HG02610 (cell line): ENCODE data around the gene CHRNA1.
"Not testable (repeated sequence)": the region's sequence is repeated elsewhere in the genome, so short reads cannot be mapped to it uniquely, and the experiment has no call there.

Experiments used
- ATAC-seq: cut with Tn5 transposase; IDR thresholded peaks from one replicate; pipeline ENCODE4 v1.9.1; 2021; ENCODE audit warnings: mild to moderate bottlenecking, moderate library complexity; ENCODE audit not compliant: unreplicated experiment

The CHRNA1 gene

GRCh38 chr2:174718591-174718990 lies 45.7 kb downstream of the CHRNA1 start:
- ATAC-seq, result no peak

- ATAC-seq, result no peak
Observed at GRCh38 chr2:174717916-174718315, 46.4 kb downstream of the CHRNA1 start.

- no peak for ATAC-seq
Observed at GRCh38 chr2:174717273-174717672, 47.0 kb downstream of the CHRNA1 start.

- no peak for ATAC-seq
Observed at GRCh38 chr2:174716785-174717184, 47.5 kb downstream of the CHRNA1 start.

GRCh38 chr2:174713686-174714085 lies 50.6 kb downstream of the CHRNA1 start:
- no peak for ATAC-seq

GRCh38 chr2:174711206-174711605 lies 53.1 kb downstream of the CHRNA1 start:
- ATAC-seq, result no peak

- not testable (repeated sequence) for ATAC-seq
Observed at GRCh38 chr2:174709416-174710004, 54.8 kb downstream of the CHRNA1 start.

GRCh38 chr2:174708713-174709112 lies 55.6 kb downstream of the CHRNA1 start:
- no peak for ATAC-seq

GRCh38 chr2:174705321-174705720 lies 59.0 kb downstream of the CHRNA1 start:
- no peak for ATAC-seq

- ATAC-seq, result no peak
Observed at GRCh38 chr2:174704642-174705041, 59.6 kb downstream of the CHRNA1 start.

- no peak for ATAC-seq
Observed at GRCh38 chr2:174704061-174704460, 60.2 kb downstream of the CHRNA1 start.

- ATAC-seq, result no peak
Observed at GRCh38 chr2:174703430-174703829, 60.8 kb downstream of the CHRNA1 start.

GRCh38 chr2:174702541-174702940 lies 61.7 kb downstream of the CHRNA1 start:
- no peak for ATAC-seq

GRCh38 chr2:174699993-174700766 lies 64.1 kb downstream of the CHRNA1 start:
- peak; percentile 40 for ATAC-seq
